Omental fat pad (tissue), 4 donors: ENCODE measurements around the gene PFDN1. TPM values are rescaled to one million over a fixed set of nuclear protein-coding genes. Genes with fewer than 3 reads are reported as not detected.
A peak's percentile ranks its signal among the peaks of the same experiment; 100 is the strongest.

Source experiments
- ATAC-seq: fragments of 150-250 bp; one replicate; pipeline ENCODE4 v1.9.1; 2016; ENCODE audit warnings: mild to moderate bottlenecking, moderate library complexity; ENCODE audit not compliant: low FRiP score
- DNase-seq: peaks from one replicate; pipeline ENCODE4 v3.0.0-alpha.2; 2019; ENCODE audit warnings: low spot score
- total RNA-seq, 4 donors: library from RNA; depleted of rRNA; stranded (reverse); fragments of >200 nt; gene quantifications; one replicate each; pipeline ENCODE4 v1.1.0, GENCODE V29; 2016
- TF ChIP-seq, protein P1 (sequence below), 3 donors: fragments of 450-650 bp; IDR thresholded peaks; one replicate each; pipeline ENCODE4 v1.5.1; 2016 to 2017; ENCODE audit warnings: antibody characterized with exemption in 3 of 3, mild to moderate bottlenecking in 3 of 3, moderate library complexity in 2 of 3

PFDN1 gene
- total RNA-seq, 4 donors from 2014 or later = 54.1 to 110 (median 88.6) TPM

DNA sequence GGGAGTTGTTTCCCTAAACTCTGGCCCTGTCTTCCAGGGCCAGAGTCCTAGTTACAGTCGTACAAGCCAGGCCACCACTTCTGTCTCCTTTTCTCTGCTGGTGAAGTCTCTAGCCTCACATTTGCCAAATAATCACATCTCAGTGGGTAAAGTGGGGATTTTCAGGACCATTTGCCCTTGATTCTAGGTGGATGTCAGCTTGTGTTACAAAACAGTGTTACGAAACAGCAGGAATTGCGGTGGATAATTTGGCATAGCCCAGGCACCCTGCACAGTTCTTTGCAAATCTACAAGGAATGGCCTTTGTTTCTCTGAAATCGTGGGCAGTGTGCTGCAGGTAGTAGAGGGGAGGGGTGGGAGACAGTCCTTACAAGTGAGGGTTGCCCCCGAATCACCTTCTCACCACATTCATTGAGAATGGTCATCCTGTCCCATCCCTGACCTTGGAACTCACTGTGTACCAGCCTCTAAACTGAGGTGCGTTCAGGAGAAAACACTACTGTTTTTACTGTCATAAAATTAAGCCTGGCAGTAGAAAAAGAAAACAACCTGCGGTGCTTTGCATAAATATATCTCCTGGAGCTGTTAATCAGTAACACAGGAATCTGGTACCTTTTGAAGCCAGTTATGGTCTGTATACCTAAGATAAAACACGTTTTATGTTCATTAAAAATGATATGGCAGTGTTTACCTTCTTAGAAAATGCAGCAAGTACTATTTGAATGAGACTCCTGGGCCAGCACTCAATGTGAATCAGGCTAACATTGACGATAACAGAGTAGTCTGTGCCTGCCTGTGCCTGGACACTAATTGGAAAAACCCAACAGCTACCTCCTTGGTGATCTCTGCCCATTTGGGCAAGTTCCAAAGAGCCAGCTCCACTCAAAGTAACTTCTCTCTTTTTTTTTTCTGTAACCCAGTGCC lies 83.6 kb downstream of the PFDN1 start:
- DNase-seq (no peak), ATAC-seq (peak; percentile 50)
- TF ChIP-seq, protein P1, sequence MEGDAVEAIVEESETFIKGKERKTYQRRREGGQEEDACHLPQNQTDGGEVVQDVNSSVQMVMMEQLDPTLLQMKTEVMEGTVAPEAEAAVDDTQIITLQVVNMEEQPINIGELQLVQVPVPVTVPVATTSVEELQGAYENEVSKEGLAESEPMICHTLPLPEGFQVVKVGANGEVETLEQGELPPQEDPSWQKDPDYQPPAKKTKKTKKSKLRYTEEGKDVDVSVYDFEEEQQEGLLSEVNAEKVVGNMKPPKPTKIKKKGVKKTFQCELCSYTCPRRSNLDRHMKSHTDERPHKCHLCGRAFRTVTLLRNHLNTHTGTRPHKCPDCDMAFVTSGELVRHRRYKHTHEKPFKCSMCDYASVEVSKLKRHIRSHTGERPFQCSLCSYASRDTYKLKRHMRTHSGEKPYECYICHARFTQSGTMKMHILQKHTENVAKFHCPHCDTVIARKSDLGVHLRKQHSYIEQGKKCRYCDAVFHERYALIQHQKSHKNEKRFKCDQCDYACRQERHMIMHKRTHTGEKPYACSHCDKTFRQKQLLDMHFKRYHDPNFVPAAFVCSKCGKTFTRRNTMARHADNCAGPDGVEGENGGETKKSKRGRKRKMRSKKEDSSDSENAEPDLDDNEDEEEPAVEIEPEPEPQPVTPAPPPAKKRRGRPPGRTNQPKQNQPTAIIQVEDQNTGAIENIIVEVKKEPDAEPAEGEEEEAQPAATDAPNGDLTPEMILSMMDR (IDR thresholded peaks at IDR 0.05) = no peak

DNA sequence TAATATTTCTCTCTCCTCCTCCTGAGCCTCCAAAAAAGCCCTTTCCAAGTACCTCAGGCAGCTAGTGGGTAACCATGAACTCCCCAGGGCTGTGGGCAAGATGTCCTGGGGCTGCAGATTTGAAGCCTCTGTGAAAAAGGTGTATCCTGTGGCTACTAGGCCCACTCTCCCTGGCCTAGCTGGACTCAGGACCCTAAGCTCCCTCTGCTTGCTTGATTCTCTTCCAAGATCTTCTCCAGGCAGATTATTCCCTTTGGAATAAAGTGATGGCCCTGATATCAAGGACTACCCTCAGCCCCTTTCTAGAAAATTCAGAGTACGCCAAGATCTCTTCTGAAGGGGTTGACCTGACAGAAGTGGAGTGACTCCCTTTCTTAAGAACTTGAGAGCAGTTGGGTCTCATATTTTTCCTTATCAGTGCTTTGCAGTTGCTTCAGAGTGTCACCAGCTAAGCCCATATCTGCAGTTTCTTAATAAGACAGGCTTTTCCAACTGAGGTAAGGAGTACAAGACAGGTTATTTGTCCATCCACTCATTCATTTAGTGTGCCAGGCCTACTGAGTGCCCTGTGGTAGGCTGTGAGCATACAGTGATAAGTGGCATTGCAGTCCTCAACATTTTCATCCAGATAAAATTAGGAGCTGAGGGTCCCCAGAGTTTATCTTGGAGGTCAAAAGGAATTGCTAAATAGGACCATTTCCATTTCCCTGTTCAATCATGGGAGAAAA lies 85.4 kb downstream of the PFDN1 start:
- no peak for DNase-seq

DNA sequence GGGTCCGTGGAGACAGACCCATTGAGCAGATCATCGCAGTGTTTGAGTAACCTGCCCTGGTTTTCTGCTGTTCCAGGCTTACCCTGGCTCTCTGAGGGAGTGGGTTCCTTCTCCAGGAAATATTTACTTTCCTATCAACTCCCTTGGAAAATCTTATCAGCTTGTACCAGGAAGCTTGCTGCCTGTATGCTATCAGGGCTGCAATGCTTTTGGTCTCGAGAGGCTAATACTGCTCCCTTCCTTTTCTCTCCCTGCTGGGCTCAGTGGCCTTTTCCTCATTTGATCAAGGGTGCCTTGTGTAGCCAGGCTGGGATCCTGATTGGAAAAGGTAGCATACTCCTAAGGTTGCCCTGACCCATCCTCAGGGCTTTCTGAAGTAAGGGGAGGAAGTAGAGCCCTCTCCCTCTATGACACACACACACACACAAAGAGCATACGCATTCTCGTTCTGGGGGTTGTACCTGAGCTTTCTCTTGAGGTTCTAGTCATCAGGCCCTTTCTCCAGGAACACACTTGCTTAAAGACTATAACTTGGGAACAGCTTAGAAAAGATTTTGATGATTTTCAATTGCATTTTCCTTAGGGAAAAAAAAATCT lies 86.3 kb downstream of the PFDN1 start:
- ATAC-seq = no peak
- DNase-seq = no peak
- TF ChIP-seq, protein P1 (IDR thresholded peaks at IDR 0.05) = no peak

More for the DNA sequence above, 85.4 kb downstream of the PFDN1 start:
- ATAC-seq = no peak
- TF ChIP-seq, protein P1 (IDR thresholded peaks at IDR 0.05) = no peak

DNA sequence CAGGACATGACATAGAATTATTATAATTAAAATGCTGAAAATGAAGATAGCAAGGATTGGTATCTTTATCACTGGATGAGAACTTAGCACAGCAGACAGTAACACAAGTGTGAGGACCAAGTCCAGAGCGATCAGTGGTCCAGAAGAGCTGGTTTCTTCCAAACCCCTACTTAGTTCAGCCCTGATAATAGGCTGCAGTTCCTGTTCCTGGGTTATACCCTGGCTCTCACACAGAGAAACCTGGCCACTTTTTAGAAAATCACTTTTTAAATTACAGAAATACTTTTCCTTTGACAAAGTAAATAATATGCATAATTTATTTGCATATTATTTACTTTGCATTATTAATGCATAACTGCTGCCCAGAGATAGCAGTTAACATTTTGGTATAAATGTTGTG lies 87.6 kb downstream of the PFDN1 start:
- ATAC-seq (no peak), DNase-seq (no peak)
- TF ChIP-seq, protein P1 (IDR thresholded peaks at IDR 0.05) = no peak

DNA sequence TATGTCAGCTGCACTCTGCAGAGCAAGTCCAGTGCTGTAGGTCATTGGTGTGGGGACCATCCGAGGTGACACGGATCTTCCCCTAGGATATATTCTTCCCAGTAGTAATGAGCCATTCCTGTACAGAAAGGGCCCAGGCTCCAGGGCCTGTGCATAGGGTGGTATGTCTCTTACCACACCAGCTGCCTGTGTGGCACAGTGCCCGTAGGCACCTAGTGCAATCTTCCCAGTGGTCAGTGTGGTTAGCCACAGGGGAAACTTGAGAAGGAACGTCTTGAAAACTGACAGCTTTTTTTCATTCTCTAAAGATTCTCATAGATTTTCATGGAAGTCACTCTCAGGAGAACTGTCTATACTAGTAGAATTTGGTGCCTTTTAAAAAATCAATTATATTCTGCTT lies 88.1 kb downstream of the PFDN1 start:
- no peak for DNase-seq
- ATAC-seq = no peak

DNA sequence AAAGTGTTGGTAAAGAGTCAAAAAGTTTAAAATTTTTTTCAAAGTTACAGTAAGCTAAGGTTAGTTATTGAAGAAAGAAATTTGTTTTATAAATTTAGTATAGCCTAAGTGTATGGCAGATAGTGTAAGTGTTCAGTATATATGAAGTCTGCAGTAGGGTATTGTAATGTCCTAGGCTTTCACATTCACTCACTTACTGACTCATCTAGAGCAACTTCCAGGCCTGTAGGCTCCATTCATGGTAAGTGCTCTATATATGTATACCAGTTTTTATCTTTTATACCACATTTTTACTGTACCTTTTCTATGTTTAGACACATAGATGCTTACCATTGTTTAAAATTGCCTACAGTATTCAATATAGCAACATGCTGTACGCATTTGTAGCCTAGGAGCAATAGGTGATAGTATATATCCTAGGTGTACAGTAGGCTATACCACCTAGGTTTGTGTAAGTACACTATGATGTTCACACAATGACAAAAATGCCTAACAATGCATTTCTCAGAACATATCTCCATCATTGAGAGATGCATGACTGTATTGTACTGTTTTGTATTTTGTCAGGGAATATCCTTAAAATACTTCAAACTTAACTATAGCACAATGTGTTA lies 89.4 kb downstream of the PFDN1 start:
- TF ChIP-seq, protein P1 (IDR thresholded peaks at IDR 0.05) = no peak
- ATAC-seq (no peak), DNase-seq (no peak)

More for the DNA sequence above, 88.1 kb downstream of the PFDN1 start:
- TF ChIP-seq, protein P1 (IDR thresholded peaks at IDR 0.05) = no peak
